GM19372 (cell line): Measurements from ENCODE around the gene TMEM267.
"Not testable (repeated sequence)": the region's sequence is repeated elsewhere in the genome, so short reads cannot be mapped to it uniquely, and the experiment has no call there.

Experiments
- ATAC-seq: cut with Tn5 transposase; IDR thresholded peaks from one replicate; pipeline ENCODE4 v1.9.1; 2021; ENCODE audit warnings: mild to moderate bottlenecking, low read depth, moderate library complexity; ENCODE audit not compliant: unreplicated experiment

Gene TMEM267

GRCh38 chr5:43483298-43484105, at the start of gene TMEM267:
Gene TMEM267 (minus strand): TSS chr5:43483865. CDS start chr5:43453969, 29,896 bp downstream.
- peak; percentile 83 for ATAC-seq

- no peak for ATAC-seq
Observed at GRCh38 chr5:43530648-43531047, 47.0 kb upstream of the TMEM267 start.

GRCh38 chr5:43523662-43524072, 40.0 kb upstream of the TMEM267 start:
- no peak for ATAC-seq

GRCh38 chr5:43520615-43521014, 37.0 kb upstream of the TMEM267 start:
- ATAC-seq, result no peak

- ATAC-seq, result no peak
Observed at GRCh38 chr5:43515678-43516048, 32.0 kb upstream of the TMEM267 start.

GRCh38 chr5:43514816-43515677, 31.4 kb upstream of the TMEM267 start, which contains the start of gene C5orf34:
Gene C5orf34 (minus strand): TSS chr5:43515148. CDS start chr5:43509339, 5,809 bp downstream.
- ATAC-seq, result peak; percentile 98

GRCh38 chr5:43514471-43514815, 30.8 kb upstream of the TMEM267 start:
- peak; percentile 7 for ATAC-seq

GRCh38 chr5:43514025-43514424, 30.4 kb upstream of the TMEM267 start:
- no peak for ATAC-seq

- not testable (repeated sequence) for ATAC-seq
Observed at GRCh38 chr5:43511062-43511461, 27.4 kb upstream of the TMEM267 start.

- ATAC-seq, result no peak
Observed at GRCh38 chr5:43498581-43498980, 14.9 kb upstream of the TMEM267 start.

GRCh38 chr5:43497311-43498104, 13.8 kb upstream of the TMEM267 start:
- ATAC-seq, result no peak

- ATAC-seq, result no peak
Observed at GRCh38 chr5:43491326-43491725, 7.7 kb upstream of the TMEM267 start.

GRCh38 chr5:43486353-43486752, 2.7 kb upstream of the TMEM267 start:
- no peak for ATAC-seq

- ATAC-seq, result no peak
Observed at GRCh38 chr5:43485406-43485805, 1.7 kb upstream of the TMEM267 start.

- peak; percentile 62 for ATAC-seq
Observed at GRCh38 chr5:43484106-43484849, 613 bp upstream of the TMEM267 start.

- no peak for ATAC-seq
Observed at GRCh38 chr5:43482490-43483297, 971 bp downstream of the TMEM267 start.

GRCh38 chr5:43469671-43470391, 13.8 kb downstream of the TMEM267 start:
- no peak for ATAC-seq

- no peak for ATAC-seq
Observed at GRCh38 chr5:43467100-43467499, 16.6 kb downstream of the TMEM267 start.

- not testable (repeated sequence) for ATAC-seq
Observed at GRCh38 chr5:43465455-43465854, 18.2 kb downstream of the TMEM267 start.
